Right renal pelvis (tissue), 4 donors: ENCODE results near the gene TTC1. TPM values are rescaled to one million over a fixed set of nuclear protein-coding genes. Genes with fewer than 3 reads are reported as not detected.

Experiments used
- DNase-seq, 4 donors: peaks; one replicate each; pipeline ENCODE4 v3.0.0-alpha.2; 2013; ENCODE audit warnings: low read depth in 4 of 4, low spot score in 3 of 4, missing footprints in 1 of 4
- polyA plus RNA-seq, 4 donors: library from polyadenylated mRNA; unstranded; fragments of 120-200 nt; gene quantifications; one replicate each; pipeline ENCODE4 v1.2.1, GENCODE V29; 2013; ENCODE audit not compliant: insufficient read length in 4 of 4

Gene TTC1
- polyA plus RNA-seq, 4 donors, result 59.9 to 70.6 (median 69.3) TPM

DNA sequence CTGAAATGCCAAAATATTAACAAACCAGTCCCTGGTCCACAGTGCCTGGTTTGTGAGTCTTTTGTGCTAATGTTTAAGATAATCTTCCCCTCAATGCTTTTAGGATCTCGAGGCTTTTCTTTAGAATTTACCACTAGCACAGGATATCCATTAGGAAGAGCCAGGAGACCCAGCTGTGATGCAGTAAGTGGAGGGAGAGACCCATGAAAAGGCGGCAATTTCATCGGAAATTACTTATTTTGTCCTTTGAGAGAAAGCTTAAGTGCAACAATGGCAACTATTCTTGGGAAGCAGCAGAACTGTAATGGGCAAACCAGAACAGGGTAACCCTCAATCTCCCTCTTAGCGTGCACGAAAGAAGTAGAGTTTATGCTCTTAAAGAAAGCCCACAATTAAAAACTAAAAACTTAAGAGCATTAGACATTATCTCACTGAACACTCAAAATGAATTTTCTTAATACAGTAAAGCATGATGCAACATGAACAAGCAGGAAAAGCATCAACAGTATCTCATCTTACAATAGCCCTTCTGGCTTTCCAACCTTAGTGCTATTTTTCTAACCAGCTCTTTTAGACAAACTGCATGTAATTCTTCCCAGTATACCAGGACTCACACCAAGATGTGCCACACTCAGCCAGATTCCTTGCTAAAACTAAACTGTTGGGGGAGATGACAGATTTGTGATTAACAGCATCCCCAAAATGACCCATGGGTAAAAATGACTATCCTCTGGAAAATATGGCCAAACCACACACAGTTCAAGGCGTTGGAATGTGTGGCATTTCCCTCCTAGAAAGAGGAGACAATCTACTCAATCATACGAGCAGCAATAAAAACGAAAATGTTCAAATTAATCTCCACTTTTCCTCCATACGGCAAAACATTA lies 73.9 kb downstream of the TTC1 start:
- DNase-seq, result peak in 2 of 4 donors; percentile 31 to 36

- DNase-seq, result no peak
Measured at GRCh38 chr5:160083501-160083900, 74.6 kb downstream of the TTC1 start.

GRCh38 chr5:160084144-160084543 lies 75.2 kb downstream of the TTC1 start:
- no peak for DNase-seq

- no peak for DNase-seq
Measured at GRCh38 chr5:160087199-160087598, 78.3 kb downstream of the TTC1 start.

DNA sequence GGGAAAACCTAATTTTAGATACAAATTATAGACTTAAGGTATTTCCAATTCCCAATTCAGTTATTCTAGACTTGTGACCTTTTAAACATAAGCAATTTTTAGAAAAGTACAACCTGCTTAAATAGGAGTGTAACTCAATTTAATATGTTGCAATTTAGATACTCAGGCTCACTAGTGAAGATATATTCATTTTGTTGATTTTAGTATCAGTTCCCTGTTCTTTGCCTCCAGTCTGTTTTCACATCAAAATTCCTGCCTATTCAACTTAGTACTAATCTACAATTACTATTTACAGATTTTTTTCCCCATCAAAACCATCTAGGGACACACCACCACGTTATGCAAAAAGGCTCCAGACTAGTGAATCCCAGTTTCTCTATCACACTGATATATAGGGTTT lies 79.9 kb downstream of the TTC1 start:
- DNase-seq, result no peak

- DNase-seq, result no peak
Measured at GRCh38 chr5:160089531-160089930, 80.6 kb downstream of the TTC1 start.

GRCh38 chr5:160090059-160090458 lies 81.1 kb downstream of the TTC1 start:
- DNase-seq, result no peak

DNA sequence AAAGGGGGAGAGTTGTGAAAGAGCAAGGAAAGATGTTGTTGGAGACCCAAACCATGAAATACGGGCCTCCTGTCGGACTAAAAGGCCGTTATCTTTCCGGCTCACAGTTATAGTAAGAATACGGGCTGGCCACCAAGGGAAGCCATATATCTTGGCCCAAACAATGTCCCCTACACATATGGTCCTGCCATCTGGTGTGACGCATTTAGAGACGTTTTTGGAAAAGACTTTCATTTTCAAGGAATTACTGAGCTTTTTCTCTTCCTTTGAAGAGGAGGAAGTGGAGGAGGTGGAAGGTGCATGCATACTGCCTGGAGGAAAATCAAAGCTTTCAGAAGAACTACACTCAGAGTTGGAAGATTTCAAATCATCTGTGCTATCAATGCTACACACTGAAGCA lies 83.6 kb downstream of the TTC1 start:
- no peak for DNase-seq

DNA sequence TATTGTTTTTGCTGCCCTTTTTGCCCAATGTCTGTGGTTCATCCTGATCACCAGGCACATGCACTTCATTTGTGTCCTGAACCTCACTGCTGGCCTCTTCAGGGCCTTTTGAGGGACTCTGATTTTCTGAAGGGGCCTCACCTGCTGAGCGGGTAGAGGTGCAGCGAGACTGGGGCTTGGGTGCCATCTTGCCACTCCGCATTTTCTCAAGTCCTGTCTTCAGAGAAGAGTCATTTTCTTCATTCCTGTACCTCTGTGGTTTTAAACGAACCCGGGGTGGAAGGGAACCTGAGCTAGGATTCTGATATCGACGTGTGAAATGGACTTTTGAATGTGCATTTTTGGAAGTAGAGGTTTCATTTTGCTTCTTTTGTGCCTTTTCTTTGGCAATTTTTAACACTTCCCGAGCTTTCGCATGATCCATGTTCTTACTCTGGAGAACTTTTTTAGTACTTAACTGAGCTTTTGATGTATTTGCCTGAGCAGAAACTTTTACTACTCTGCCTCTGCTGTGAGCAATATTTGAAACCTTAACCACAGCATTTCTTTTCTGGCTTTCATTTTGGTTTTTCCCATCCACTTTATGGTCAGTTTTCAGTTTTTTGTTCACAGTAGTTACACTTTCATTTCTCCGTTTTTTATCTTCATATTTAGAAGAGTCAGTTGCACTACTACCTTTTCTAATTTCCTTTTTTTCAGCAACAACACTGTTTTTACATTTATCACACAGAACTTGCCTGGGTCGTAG lies 84.2 kb downstream of the TTC1 start:
- DNase-seq, result no peak

DNA sequence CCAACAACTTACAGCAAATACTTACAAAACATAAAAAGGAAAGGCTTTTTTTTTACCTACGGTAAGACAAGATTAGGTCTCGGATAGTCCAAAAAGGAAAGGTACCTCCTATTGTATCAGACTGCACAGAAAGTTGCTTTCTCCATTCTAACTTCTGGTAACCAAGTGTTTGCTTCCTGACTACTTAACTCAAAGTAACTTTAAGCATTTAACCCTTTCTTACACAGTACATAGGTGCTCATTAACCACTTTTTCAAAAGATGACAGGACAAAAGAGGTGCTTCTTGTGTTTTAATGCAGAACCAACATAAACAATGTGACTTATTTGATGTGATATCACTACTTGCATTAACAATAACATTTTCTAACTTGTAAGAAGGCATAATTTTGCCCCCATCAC lies 87.2 kb downstream of the TTC1 start:
- no peak for DNase-seq

DNA sequence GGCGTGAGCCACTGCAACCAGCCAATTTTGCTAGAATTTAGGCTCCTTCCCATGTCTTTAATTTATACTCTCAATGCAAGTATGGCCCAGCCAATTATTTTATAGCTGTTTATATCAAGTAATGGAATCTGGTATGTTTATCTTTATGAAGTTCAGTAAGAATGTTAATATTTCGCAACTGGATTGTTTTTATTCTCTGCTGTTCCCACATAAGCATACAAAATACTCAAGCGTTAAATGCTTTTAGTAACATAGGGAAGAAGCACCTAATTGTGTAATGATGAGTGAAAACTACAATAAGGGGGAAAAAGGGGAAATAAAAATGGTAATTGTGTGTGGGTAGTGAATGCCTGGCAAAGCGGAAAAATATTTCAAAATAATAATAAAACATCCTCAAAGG lies 89.1 kb downstream of the TTC1 start:
- no peak for DNase-seq

- DNase-seq, result no peak
Measured at GRCh38 chr5:160105686-160106360, 96.9 kb downstream of the TTC1 start.

GRCh38 chr5:160108124-160108523 lies 99.2 kb downstream of the TTC1 start:
- DNase-seq, result no peak

Other genes with a start within 250 kb of the TTC1 start
- gene ADRA1B, start 92.7 kb upstream of the TTC1 start, polyA plus RNA-seq, result 1 to 10 TPM; 2.4 to 3.1 (median 3.0) TPM
- 10 to 100 TPM; 28.8 to 34.3 (median 31.0) TPM for gene PWWP2A, start 110.3 kb downstream of the TTC1 start, polyA plus RNA-seq
- gene FABP6, start 220.4 kb downstream of the TTC1 start, polyA plus RNA-seq, result not detected